Activated CD4-positive, CD25-positive, alpha-beta regulatory T cell treated with anti-CD3 and anti-CD28 coated beads, Interleukin-2, amount 50 U/mL, for 24 hours (primary cell): Measurements from ENCODE around the gene HOOK2.
"Not testable (repeated sequence)": the region's sequence is repeated elsewhere in the genome, so short reads cannot be mapped to it uniquely, and the experiment has no call there.

Experiments used
- ATAC-seq, 2 donors: fragments of 150-1000 bp; cut with Tn5 transposase; one replicate each; pipeline ENCODE4 v1.10.0; 2021; ENCODE audit warnings: mild to moderate bottlenecking in 1 of 2, moderate library complexity in 1 of 2

The HOOK2 gene

GRCh38 chr19:12751635-12752034, 23.7 kb downstream of the HOOK2 start, which contains the start of gene BEST2:
Gene BEST2, plus strand, starts transcription at chr19:12751791. Its CDS starts 802 bp downstream, at chr19:12752593.
- ATAC-seq, result no peak

DNA sequence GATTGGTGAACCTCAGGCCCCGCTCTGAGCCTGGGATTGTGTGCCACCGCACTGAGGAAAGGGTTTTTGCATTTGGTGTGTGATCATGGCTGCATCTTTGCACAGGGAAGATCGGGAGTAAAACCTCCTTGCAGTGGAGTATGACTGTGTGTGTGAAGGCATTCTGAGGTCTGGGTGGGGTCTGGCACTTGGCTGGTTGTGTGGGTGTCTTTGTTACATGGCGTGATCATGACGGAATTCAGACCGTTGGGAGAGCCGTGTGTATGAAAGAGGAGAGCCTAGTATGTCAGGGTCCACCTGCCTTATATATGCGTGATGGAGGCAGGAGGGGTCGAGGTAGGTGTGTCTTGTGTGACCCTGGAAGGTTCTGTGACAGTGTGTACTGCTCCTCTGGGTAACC, 24.5 kb downstream of the HOOK2 start:
- ATAC-seq, result no peak

GRCh38 chr19:12749938-12750521, 25.3 kb downstream of the HOOK2 start:
- no peak for ATAC-seq

DNA sequence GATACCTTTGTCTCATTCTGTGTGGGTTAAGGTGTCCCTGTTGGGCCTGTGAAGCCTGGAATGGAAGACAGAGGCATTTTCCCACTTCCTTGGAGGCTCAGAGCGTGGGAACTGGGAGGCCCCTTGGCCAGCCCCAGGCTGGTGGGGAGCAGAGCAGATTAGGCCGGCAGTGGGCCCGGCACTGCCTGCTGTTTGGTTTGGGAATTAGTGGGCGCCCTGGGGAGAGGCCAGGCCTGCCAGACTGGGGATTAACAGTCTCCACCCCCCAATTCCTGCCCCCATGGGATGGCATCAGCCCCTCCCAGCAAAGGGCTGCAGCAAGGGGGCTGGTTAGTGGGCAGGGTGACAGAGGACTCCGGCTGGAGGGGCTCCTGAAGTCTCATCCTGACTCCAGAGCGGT, 26.9 kb downstream of the HOOK2 start:
- no peak for ATAC-seq

- ATAC-seq, result no peak
Measured at GRCh38 chr19:12745166-12745897, 30.0 kb downstream of the HOOK2 start.

GRCh38 chr19:12737835-12738351, 37.5 kb downstream of the HOOK2 start:
- ATAC-seq, result no peak

DNA sequence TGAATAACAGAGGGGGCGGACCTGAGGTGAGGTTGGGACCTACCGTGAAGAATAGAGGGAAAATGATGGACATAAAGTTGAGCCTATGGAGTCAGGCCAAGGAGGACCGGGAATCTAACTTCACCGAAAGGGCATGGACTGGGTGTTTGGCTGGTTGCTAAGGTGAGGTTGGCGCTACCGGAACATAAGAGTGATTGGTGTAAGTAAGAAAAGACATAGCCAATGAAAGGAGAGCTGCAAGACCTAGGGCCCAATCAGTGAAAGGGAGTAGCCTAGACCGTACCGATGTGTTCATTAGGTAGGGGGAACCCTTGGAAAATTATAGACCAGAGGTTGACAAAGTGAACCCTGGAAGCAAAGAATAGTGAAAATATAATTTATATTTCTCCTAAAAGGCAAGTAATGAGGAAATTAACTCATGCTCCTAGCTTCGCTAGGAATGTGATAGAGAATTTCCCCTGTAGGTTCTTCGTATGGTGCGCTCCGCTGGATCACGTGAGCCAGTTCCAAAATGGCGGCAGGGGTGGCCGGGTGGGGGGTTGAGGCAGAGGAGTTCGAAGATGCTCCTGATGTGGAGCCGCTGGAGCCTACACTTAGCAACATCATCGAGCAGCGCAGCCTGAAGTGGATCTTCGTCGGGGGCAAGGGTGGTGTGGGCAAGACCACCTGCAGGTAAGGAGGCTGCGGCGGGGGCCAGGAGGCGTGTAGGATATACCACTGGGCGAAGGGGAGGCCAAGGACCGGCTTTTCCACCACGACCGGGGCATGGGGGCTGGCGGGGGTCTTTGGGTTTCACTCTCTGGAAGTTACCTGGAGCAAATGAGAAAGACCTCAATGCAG, 38.1 kb downstream of the HOOK2 start, which contains the start of gene GET3:
TSS of gene GET3 (plus strand) at position 503 of the 840 bp plus-strand sequence. CDS start at position 512, 9 bp downstream.
- peak; percentile 88 to 90 for ATAC-seq

DNA sequence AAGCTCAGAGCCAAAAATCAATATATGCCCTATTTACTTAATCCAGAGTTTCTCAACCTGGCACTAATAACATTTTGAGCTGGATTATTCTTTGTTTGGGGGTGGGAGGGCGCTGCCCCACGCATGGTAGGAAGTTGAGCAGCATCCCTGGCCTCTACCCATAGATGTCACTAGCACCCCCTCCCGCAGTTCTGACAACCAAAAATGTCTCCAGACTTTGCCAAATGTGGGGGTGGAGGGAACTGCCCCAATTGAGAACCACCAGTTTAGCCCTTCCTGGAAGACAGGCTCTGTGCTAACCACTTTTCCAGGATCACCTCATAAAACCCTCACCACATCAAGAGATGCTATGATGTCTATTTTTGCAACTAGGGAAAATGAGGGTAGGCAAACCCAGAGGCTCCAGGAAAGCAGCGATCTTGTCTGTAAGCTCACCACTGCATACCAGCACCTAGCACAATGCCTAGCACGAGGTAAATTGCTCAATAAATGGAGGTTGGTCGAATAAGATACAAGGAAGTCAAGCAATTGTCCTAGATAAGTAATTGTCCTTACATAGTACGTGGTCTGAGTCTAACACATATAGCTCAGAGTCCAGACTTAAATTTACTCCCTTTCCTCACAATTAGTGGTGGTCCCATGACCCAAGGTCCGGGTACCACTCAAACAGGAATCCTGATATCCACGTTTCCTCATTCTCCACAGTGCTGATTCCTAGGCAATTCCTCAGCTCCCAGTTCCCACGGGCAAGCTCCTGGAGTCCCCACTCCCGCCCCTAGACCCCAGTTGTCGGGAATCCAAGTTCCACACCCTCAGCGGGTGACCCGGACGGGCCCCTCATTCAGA, 41.8 kb downstream of the HOOK2 start:
- ATAC-seq, result no peak

- ATAC-seq, result no peak
Measured at GRCh38 chr19:12731337-12731736, 44.0 kb downstream of the HOOK2 start.

DNA sequence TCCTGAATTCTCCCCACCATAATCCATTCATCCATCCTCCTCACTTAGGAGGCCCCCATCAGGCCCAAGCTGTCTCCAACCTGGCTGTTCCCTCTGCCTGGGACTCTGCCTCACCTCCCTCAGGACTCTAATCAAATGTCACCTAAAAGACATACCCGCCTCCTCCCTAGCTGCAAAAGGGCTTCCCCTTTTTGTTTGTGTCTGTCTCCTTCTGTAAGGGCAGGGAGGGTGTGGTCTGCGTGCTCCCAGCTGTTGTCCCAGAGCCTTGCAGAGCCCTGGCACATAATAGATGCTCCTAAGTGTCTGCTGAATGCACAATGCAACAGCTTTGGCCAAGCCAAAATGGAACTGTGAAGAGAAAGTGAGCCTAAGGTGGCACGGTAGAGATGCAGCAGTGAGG, 45.3 kb downstream of the HOOK2 start:
- no peak for ATAC-seq

DNA sequence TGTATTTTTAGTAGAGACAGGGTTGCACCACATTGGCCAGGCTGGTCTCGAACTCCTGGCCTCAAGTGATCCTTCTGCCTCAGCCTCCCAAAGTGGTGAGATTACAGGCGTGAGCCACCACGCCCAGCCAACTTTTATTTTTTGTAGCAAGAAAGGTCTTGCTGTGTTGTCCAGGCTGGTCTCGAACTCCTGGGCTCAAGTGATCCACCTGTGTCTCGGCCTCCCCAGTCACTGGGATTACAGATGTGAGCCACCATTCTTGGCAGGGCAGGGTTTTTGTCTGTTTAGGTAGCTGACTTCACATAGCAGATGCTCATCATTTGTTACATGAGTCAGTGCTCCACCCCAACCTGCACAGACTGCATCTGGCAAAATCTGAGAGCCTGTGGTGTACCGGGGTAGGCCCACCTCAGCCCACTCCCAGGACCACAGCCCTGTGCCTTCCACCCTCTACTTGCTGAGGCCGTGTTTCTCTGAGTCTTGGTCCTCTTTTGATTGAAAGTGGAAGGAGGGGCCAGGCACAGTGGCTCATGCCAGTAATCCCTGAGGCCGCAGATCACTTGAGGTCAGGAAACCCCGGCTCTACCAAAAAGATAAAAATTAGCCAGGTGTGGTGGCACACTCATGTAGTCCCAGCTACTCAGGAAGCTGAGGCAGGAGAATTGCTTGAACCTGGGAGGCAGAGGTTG, 47.5 kb downstream of the HOOK2 start:
- no peak for ATAC-seq

- ATAC-seq, result no peak
Measured at GRCh38 chr19:12726988-12727316, 48.4 kb downstream of the HOOK2 start.

DNA sequence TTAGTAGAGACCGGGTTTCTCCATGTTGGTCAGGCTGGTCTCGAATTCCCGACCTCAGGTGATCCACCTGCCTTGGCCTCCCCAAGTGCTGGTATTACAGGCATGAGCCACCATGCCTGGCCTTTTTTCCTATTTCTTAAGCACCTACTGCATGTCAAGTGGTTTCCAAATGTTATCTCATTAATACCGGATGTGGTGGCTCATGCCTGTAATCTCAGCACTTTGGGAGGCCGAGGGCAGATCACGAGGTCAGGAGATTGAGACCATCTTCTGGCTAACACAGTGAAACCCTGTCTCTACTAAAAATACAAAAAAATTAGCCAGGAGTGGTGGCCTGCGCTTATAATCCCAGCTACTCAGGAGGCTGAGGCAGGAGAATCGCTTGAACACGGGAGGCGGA, 49.7 kb downstream of the HOOK2 start:
- not testable (repeated sequence) for ATAC-seq

- ATAC-seq, result peak; percentile 55 to 63
Measured at GRCh38 chr19:12723641-12724426, 51.5 kb downstream of the HOOK2 start, which contains the start of gene TNPO2. Gene TNPO2, minus strand, starts transcription at chr19:12723932. Its CDS starts 2,955 bp downstream, at chr19:12720977.

GRCh38 chr19:12723381-12723640, 52.0 kb downstream of the HOOK2 start:
- ATAC-seq, result no peak

GRCh38 chr19:12722566-12723380, 52.6 kb downstream of the HOOK2 start:
- peak; percentile 91 to 92 for ATAC-seq

GRCh38 chr19:12721656-12722565, 53.4 kb downstream of the HOOK2 start:
- ATAC-seq, result peak; percentile 33

GRCh38 chr19:12720851-12721655, 54.3 kb downstream of the HOOK2 start:
- no peak for ATAC-seq
